ENCODE results near the gene DHX15. TPM values are rescaled to one million over a fixed set of nuclear protein-coding genes. Genes with fewer than 3 reads are reported as not detected.

Gene DHX15
- total and polyA plus RNA-seq, 2 experiments from 2014 or later: 226 to 372 TPM

DNA sequence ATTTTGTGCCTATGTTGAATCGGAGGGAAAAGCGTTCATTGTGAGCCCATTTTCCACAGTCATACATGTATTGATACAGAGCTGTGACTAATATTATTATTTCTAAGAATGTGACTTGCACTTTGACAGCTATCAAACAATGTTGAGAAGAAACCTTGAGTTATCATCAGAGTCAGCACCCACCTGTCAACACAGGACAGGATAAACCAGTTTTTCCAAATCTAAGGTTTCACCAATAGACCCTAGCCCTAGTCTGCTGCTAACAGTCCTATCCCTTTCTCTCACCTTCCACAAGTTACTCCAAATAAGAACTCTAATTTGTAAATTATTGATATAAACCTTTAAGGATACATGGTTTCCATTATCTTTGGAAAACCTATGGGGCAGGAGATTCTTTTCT is 47.7 kb upstream of the DHX15 start:
- Mint-ChIP-seq H3K4me1 (peaks cover 4% of the 10 kb centered on the region; the same call in 2 of the 3 replicates), H3K36me3 (ENCODE audit: low read depth) (no peaks in the 10 kb centered on the region), H3K27me3 (ENCODE audit: insufficient read depth, low read depth, poor library complexity) (peaks cover 3% of the 10 kb centered on the region), H3K27ac (no peak overlapping the region), H3K9me3 (no peaks in the 10 kb centered on the region), H3K4me3 (no peak overlapping the region)
- TF ChIP-seq, protein P1, sequence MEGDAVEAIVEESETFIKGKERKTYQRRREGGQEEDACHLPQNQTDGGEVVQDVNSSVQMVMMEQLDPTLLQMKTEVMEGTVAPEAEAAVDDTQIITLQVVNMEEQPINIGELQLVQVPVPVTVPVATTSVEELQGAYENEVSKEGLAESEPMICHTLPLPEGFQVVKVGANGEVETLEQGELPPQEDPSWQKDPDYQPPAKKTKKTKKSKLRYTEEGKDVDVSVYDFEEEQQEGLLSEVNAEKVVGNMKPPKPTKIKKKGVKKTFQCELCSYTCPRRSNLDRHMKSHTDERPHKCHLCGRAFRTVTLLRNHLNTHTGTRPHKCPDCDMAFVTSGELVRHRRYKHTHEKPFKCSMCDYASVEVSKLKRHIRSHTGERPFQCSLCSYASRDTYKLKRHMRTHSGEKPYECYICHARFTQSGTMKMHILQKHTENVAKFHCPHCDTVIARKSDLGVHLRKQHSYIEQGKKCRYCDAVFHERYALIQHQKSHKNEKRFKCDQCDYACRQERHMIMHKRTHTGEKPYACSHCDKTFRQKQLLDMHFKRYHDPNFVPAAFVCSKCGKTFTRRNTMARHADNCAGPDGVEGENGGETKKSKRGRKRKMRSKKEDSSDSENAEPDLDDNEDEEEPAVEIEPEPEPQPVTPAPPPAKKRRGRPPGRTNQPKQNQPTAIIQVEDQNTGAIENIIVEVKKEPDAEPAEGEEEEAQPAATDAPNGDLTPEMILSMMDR (conservative IDR thresholded peaks at IDR 0.05; ENCODE audit: low read depth in 2 of 2): no peak
- TF ChIP-seq ZNF331 (CRISPR knock-in tag; IDR thresholded peaks at IDR 0.05; ENCODE audit: low read depth) (no peak), CREB1 (CRISPR knock-in tag; IDR thresholded peaks at IDR 0.05; ENCODE audit: low read depth) (no peak), ZNF114 (CRISPR knock-in tag; IDR thresholded peaks at IDR 0.05) (no peak), STAT1 (IDR thresholded peaks at IDR 0.05; ENCODE audit: unreplicated experiment) (no peak), EZH2phosphoT487 (IDR thresholded peaks at IDR 0.05; ENCODE audit: unreplicated experiment) (no peak), JUNB (IDR thresholded peaks at IDR 0.05; ENCODE audit: unreplicated experiment) (no peak), EZH2 (IDR thresholded peaks at IDR 0.05; ENCODE audit: low read depth, unreplicated experiment) (no peak), POLR2AphosphoS5 (IDR thresholded peaks at IDR 0.05; ENCODE audit: low read depth) (no peak), ETS1 (IDR thresholded peaks at IDR 0.05) (no peak), NANOG (IDR thresholded peaks at IDR 0.05; ENCODE audit: borderline replicate concordance) (no peak)
- TF ChIP-seq, protein P2, sequence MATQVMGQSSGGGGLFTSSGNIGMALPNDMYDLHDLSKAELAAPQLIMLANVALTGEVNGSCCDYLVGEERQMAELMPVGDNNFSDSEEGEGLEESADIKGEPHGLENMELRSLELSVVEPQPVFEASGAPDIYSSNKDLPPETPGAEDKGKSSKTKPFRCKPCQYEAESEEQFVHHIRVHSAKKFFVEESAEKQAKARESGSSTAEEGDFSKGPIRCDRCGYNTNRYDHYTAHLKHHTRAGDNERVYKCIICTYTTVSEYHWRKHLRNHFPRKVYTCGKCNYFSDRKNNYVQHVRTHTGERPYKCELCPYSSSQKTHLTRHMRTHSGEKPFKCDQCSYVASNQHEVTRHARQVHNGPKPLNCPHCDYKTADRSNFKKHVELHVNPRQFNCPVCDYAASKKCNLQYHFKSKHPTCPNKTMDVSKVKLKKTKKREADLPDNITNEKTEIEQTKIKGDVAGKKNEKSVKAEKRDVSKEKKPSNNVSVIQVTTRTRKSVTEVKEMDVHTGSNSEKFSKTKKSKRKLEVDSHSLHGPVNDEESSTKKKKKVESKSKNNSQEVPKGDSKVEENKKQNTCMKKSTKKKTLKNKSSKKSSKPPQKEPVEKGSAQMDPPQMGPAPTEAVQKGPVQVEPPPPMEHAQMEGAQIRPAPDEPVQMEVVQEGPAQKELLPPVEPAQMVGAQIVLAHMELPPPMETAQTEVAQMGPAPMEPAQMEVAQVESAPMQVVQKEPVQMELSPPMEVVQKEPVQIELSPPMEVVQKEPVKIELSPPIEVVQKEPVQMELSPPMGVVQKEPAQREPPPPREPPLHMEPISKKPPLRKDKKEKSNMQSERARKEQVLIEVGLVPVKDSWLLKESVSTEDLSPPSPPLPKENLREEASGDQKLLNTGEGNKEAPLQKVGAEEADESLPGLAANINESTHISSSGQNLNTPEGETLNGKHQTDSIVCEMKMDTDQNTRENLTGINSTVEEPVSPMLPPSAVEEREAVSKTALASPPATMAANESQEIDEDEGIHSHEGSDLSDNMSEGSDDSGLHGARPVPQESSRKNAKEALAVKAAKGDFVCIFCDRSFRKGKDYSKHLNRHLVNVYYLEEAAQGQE (IDR thresholded peaks at IDR 0.05; ENCODE audit: unreplicated experiment): no peak
- TF ChIP-seq, protein P3, sequence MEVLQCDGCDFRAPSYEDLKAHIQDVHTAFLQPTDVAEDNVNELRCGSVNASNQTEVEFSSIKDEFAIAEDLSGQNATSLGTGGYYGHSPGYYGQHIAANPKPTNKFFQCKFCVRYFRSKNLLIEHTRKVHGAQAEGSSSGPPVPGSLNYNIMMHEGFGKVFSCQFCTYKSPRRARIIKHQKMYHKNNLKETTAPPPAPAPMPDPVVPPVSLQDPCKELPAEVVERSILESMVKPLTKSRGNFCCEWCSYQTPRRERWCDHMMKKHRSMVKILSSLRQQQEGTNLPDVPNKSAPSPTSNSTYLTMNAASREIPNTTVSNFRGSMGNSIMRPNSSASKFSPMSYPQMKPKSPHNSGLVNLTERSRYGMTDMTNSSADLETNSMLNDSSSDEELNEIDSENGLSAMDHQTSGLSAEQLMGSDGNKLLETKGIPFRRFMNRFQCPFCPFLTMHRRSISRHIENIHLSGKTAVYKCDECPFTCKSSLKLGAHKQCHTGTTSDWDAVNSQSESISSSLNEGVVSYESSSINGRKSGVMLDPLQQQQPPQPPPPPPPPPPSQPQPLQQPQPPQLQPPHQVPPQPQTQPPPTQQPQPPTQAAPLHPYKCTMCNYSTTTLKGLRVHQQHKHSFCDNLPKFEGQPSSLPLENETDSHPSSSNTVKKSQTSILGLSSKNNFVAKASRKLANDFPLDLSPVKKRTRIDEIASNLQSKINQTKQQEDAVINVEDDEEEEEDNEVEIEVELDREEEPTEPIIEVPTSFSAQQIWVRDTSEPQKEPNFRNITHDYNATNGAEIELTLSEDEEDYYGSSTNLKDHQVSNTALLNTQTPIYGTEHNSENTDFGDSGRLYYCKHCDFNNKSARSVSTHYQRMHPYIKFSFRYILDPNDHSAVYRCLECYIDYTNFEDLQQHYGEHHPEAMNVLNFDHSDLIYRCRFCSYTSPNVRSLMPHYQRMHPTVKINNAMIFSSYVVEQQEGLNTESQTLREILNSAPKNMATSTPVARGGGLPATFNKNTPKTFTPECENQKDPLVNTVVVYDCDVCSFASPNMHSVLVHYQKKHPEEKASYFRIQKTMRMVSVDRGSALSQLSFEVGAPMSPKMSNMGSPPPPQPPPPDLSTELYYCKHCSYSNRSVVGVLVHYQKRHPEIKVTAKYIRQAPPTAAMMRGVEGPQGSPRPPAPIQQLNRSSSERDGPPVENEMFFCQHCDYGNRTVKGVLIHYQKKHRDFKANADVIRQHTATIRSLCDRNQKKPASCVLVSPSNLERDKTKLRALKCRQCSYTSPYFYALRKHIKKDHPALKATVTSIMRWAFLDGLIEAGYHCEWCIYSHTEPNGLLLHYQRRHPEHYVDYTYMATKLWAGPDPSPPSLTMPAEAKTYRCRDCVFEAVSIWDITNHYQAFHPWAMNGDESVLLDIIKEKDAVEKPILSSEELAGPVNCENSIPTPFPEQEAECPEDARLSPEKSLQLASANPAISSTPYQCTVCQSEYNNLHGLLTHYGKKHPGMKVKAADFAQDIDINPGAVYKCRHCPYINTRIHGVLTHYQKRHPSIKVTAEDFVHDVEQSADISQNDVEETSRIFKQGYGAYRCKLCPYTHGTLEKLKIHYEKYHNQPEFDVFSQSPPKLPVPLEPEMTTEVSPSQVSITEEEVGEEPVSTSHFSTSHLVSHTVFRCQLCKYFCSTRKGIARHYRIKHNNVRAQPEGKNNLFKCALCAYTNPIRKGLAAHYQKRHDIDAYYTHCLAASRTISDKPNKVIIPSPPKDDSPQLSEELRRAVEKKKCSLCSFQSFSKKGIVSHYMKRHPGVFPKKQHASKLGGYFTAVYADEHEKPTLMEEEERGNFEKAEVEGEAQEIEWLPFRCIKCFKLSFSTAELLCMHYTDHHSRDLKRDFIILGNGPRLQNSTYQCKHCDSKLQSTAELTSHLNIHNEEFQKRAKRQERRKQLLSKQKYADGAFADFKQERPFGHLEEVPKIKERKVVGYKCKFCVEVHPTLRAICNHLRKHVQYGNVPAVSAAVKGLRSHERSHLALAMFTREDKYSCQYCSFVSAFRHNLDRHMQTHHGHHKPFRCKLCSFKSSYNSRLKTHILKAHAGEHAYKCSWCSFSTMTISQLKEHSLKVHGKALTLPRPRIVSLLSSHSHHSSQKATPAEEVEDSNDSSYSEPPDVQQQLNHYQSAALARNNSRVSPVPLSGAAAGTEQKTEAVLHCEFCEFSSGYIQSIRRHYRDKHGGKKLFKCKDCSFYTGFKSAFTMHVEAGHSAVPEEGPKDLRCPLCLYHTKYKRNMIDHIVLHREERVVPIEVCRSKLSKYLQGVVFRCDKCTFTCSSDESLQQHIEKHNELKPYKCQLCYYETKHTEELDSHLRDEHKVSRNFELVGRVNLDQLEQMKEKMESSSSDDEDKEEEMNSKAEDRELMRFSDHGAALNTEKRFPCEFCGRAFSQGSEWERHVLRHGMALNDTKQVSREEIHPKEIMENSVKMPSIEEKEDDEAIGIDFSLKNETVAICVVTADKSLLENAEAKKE (CRISPR knock-in tag; IDR thresholded peaks at IDR 0.05): no peak
- no peak for DNase-seq (ENCODE audit: low spot score)
- Histone ChIP-seq H3K4me3 (no peak overlapping the region), H4K20me1 (replicated peaks; ENCODE audit: insufficient read depth) (no peaks in the 10 kb centered on the region), H3K79me2 (replicated peaks; ENCODE audit: insufficient read depth) (no peaks in the 10 kb centered on the region), H3K36me3 (ENCODE audit: insufficient read depth) (no peaks in the 10 kb centered on the region), H3K27ac (ENCODE audit: low read depth) (no peak overlapping the region), H3K9me2 (ENCODE audit: insufficient read depth) (no peaks in the 10 kb centered on the region), H3K4me1 (ENCODE audit: insufficient read depth) (no peaks in the 10 kb centered on the region), H3K4me2 (no peak overlapping the region), H3F3A (replicated peaks; ENCODE audit: low read depth) (no peaks in the 10 kb centered on the region), H2AFZ (no peak overlapping the region), H3K27me3 (ENCODE audit: insufficient read depth) (no peaks in the 10 kb centered on the region)
- no peak for ATAC-seq

Measured in GM23338 (cell line).